ENCODE results near the gene NAXE. TPM values are rescaled to one million over a fixed set of nuclear protein-coding genes. Genes with fewer than 3 reads are reported as not detected.
"Not testable (repeated sequence)": the region's sequence is repeated elsewhere in the genome, so short reads cannot be mapped to it uniquely, and the experiment has no call there.

Gene NAXE
- total RNA-seq, 2 donors from 2014 or later, result 56.2 to 74.7 TPM

- ATAC-seq (replicated peaks), result no peak
- Mint-ChIP-seq H3K27ac (no peak overlapping the region), H3K4me3 (no peak overlapping the region), H3K9me3 (no peaks in the 10 kb centered on the region), H3K36me3 (ENCODE audit: low read depth) (no peaks in the 10 kb centered on the region), H3K27me3 (peaks cover 20% of the 10 kb centered on the region), H3K4me1 (no peaks in the 10 kb centered on the region)
Measured at GRCh38 chr1:156612666-156613065, 21.1 kb downstream of the NAXE start.

GRCh38 chr1:156615946-156616345 is 24.4 kb downstream of the NAXE start:
- H3K4me3 Mint-ChIP-seq, result no peak overlapping the region
- ATAC-seq (replicated peaks), result no peak
- no peaks in the 10 kb centered on the region for H3K36me3 Mint-ChIP-seq (ENCODE audit: low read depth)
- H3K27ac Mint-ChIP-seq, result no peak overlapping the region
- H3K27me3 Mint-ChIP-seq, result peaks cover 40% of the 10 kb centered on the region
- H3K4me1 Mint-ChIP-seq, result no peaks in the 10 kb centered on the region
- H3K9me3 Mint-ChIP-seq, result no peaks in the 10 kb centered on the region

- Mint-ChIP-seq H3K4me3 (no peak overlapping the region), H3K27me3 (peaks cover 39% of the 10 kb centered on the region), H3K9me3 (no peaks in the 10 kb centered on the region), H3K36me3 (ENCODE audit: low read depth) (no peaks in the 10 kb centered on the region), H3K27ac (no peak overlapping the region), H3K4me1 (no peaks in the 10 kb centered on the region)
- no peak for ATAC-seq (replicated peaks)
Measured at GRCh38 chr1:156616463-156616862, 24.9 kb downstream of the NAXE start.

GRCh38 chr1:156618853-156619581 is 27.4 kb downstream of the NAXE start, which contains the start of gene HAPLN2:
TSS of gene HAPLN2 (plus strand) at chr1:156619415. CDS start at chr1:156623491, 4,076 bp downstream.
- Mint-ChIP-seq H3K27me3 (peaks cover 50% of the 10 kb centered on the region), H3K36me3 (ENCODE audit: low read depth) (no peaks in the 10 kb centered on the region), H3K27ac (no peak within 1 kb of the TSS), H3K4me1 (no peaks in the 10 kb centered on the region), H3K4me3 (no peak within 1 kb of the TSS), H3K9me3 (no peaks in the 10 kb centered on the region)
- ATAC-seq (replicated peaks), result no peak

GRCh38 chr1:156619582-156619955 is 28.0 kb downstream of the NAXE start:
- Mint-ChIP-seq H3K4me3 (no peak overlapping the region), H3K27ac (no peak overlapping the region), H3K27me3 (peaks cover 50% of the 10 kb centered on the region), H3K36me3 (ENCODE audit: low read depth) (no peaks in the 10 kb centered on the region), H3K4me1 (no peaks in the 10 kb centered on the region), H3K9me3 (no peaks in the 10 kb centered on the region)
- no peak for ATAC-seq (replicated peaks)

- H3K4me1 Mint-ChIP-seq, result peaks cover 6% of the 10 kb centered on the region
- H3K27ac Mint-ChIP-seq, result no peak overlapping the region
- no peak for ATAC-seq (replicated peaks)
- no peak overlapping the region for H3K4me3 Mint-ChIP-seq
- H3K36me3 Mint-ChIP-seq (ENCODE audit: low read depth), result no peaks in the 10 kb centered on the region
- H3K27me3 Mint-ChIP-seq, result peaks cover 47% of the 10 kb centered on the region
- H3K9me3 Mint-ChIP-seq, result no peaks in the 10 kb centered on the region
Measured at GRCh38 chr1:156622581-156623297, 31.2 kb downstream of the NAXE start.

GRCh38 chr1:156623946-156624813 is 32.6 kb downstream of the NAXE start:
- H3K27me3 Mint-ChIP-seq, result peaks cover 40% of the 10 kb centered on the region
- H3K4me1 Mint-ChIP-seq, result peaks cover 6% of the 10 kb centered on the region
- H3K36me3 Mint-ChIP-seq (ENCODE audit: low read depth), result no peaks in the 10 kb centered on the region
- H3K4me3 Mint-ChIP-seq, result peak overlapping the region; percentile 64
- H3K27ac Mint-ChIP-seq, result no peak overlapping the region
- no peaks in the 10 kb centered on the region for H3K9me3 Mint-ChIP-seq
- peak; percentile 65 for ATAC-seq (replicated peaks)

GRCh38 chr1:156624814-156625435 is 33.3 kb downstream of the NAXE start:
- Mint-ChIP-seq H3K9me3 (no peaks in the 10 kb centered on the region), H3K36me3 (ENCODE audit: low read depth) (no peaks in the 10 kb centered on the region), H3K4me1 (peaks cover 6% of the 10 kb centered on the region), H3K4me3 (peak overlapping the region; percentile 64), H3K27ac (no peak overlapping the region), H3K27me3 (peaks cover 36% of the 10 kb centered on the region)
- peak; percentile 17 for ATAC-seq (replicated peaks)

GRCh38 chr1:156625436-156626078 is 34.0 kb downstream of the NAXE start:
- peak overlapping the region; percentile 64 for H3K4me3 Mint-ChIP-seq
- H3K9me3 Mint-ChIP-seq, result no peaks in the 10 kb centered on the region
- peaks cover 31% of the 10 kb centered on the region for H3K27me3 Mint-ChIP-seq
- no peak overlapping the region for H3K27ac Mint-ChIP-seq
- no peaks in the 10 kb centered on the region for H3K36me3 Mint-ChIP-seq (ENCODE audit: low read depth)
- H3K4me1 Mint-ChIP-seq, result peaks cover 6% of the 10 kb centered on the region
- ATAC-seq (replicated peaks), result peak; percentile 67

- Mint-ChIP-seq H3K27ac (no peak overlapping the region), H3K9me3 (no peaks in the 10 kb centered on the region), H3K27me3 (peaks cover 31% of the 10 kb centered on the region), H3K4me1 (peaks cover 6% of the 10 kb centered on the region), H3K4me3 (peak overlapping the region; percentile 64), H3K36me3 (ENCODE audit: low read depth) (no peaks in the 10 kb centered on the region)
- no peak for ATAC-seq (replicated peaks)
Measured at GRCh38 chr1:156626079-156626438, 34.5 kb downstream of the NAXE start.

- Mint-ChIP-seq H3K4me3 (no peak overlapping the region), H3K36me3 (ENCODE audit: low read depth) (no peaks in the 10 kb centered on the region), H3K27me3 (peaks cover 34% of the 10 kb centered on the region), H3K9me3 (no peaks in the 10 kb centered on the region), H3K27ac (no peak overlapping the region), H3K4me1 (peaks cover 6% of the 10 kb centered on the region)
- ATAC-seq (replicated peaks), result peak; percentile 37
Measured at GRCh38 chr1:156627313-156627880, 35.8 kb downstream of the NAXE start.

GRCh38 chr1:156629823-156630449 is 38.4 kb downstream of the NAXE start:
- Mint-ChIP-seq H3K9me3 (no peaks in the 10 kb centered on the region), H3K36me3 (ENCODE audit: low read depth) (no peaks in the 10 kb centered on the region), H3K4me3 (no peak overlapping the region), H3K27me3 (peaks cover 39% of the 10 kb centered on the region), H3K4me1 (peaks cover 6% of the 10 kb centered on the region), H3K27ac (no peak overlapping the region)
- ATAC-seq (replicated peaks), result no peak

- H3K36me3 Mint-ChIP-seq (ENCODE audit: low read depth); H3K4me1 Mint-ChIP-seq; H3K27ac Mint-ChIP-seq; H3K4me3 Mint-ChIP-seq; H3K9me3 Mint-ChIP-seq; ATAC-seq (replicated peaks): not testable (repeated sequence)
- peaks cover 36% of the 10 kb centered on the region for H3K27me3 Mint-ChIP-seq
Measured at GRCh38 chr1:156631152-156631551, 39.6 kb downstream of the NAXE start.

Measured in activated T-helper 17 cell treated with anti-CD3 and anti-CD28 coated beads, Interleukin-2, amount 50 U/mL, for 72 hours (primary cell).